ENCODE results near the gene MLH3. TPM values are rescaled to one million over a fixed set of nuclear protein-coding genes. Genes with fewer than 3 reads are reported as not detected.

Gene MLH3
- total and polyA plus RNA-seq, 2 experiments from 2014 or later, result 10.7 to 14.7 TPM

GRCh38 chr14:75013290-75013689, 38.0 kb downstream of the MLH3 start (continued):
- no peak for TF ChIP-seq STAT1 (IDR thresholded peaks at IDR 0.05; ENCODE audit: unreplicated experiment)
- TF ChIP-seq EZH2 (IDR thresholded peaks at IDR 0.05; ENCODE audit: low read depth, unreplicated experiment), result no peak

- no peaks in the 10 kb centered on the region for H3K27me3 Mint-ChIP-seq (ENCODE audit: insufficient read depth, low read depth, poor library complexity)
- Histone ChIP-seq H3K4me3 (no peak overlapping the region), H3K79me2 (replicated peaks; ENCODE audit: insufficient read depth) (no peaks in the 10 kb centered on the region), H3K4me2 (no peak overlapping the region), H3K9me2 (ENCODE audit: insufficient read depth) (no peaks in the 10 kb centered on the region), H4K20me1 (replicated peaks; ENCODE audit: insufficient read depth) (no peaks in the 10 kb centered on the region; the same call in 1 of the 2 replicates), H3K4me1 (ENCODE audit: insufficient read depth) (no peaks in the 10 kb centered on the region), H3K27me3 (ENCODE audit: insufficient read depth) (no peaks in the 10 kb centered on the region), H2AFZ (no peak overlapping the region), H3K27ac (ENCODE audit: low read depth) (no peak overlapping the region), H3F3A (replicated peaks; ENCODE audit: low read depth) (no peaks in the 10 kb centered on the region), H3K36me3 (ENCODE audit: insufficient read depth) (peaks cover 7% of the 10 kb centered on the region; the same call in 1 of the 2 replicates)
- no peaks in the 10 kb centered on the region for H3K4me1 Mint-ChIP-seq
- H3K27ac Mint-ChIP-seq, result no peak overlapping the region
- no peaks in the 10 kb centered on the region for H3K9me3 Mint-ChIP-seq
- H3K36me3 Mint-ChIP-seq (ENCODE audit: low read depth), result peaks cover 29% of the 10 kb centered on the region
- no peak overlapping the region for H3K4me3 Mint-ChIP-seq
- ATAC-seq (no peak), DNase-seq (ENCODE audit: low spot score) (no peak)
- TF ChIP-seq POLR2AphosphoS5 (IDR thresholded peaks at IDR 0.05; ENCODE audit: low read depth) (no peak), JUNB (IDR thresholded peaks at IDR 0.05; ENCODE audit: unreplicated experiment) (no peak), NANOG (IDR thresholded peaks at IDR 0.05; ENCODE audit: borderline replicate concordance) (no peak), CREB1 (CRISPR knock-in tag; IDR thresholded peaks at IDR 0.05; ENCODE audit: low read depth) (no peak)
Measured at GRCh38 chr14:75011356-75011994, 39.8 kb downstream of the MLH3 start.

- peaks cover 37% of the 10 kb centered on the region for H3K36me3 Mint-ChIP-seq (ENCODE audit: low read depth)
- DNase-seq (ENCODE audit: low spot score), result no peak
- no peaks in the 10 kb centered on the region for H3K4me1 Mint-ChIP-seq
- no peak for TF ChIP-seq REST (IDR thresholded peaks at IDR 0.05; ENCODE audit: unreplicated experiment)
- no peak for TF ChIP-seq ZNF462 (CRISPR knock-in tag; IDR thresholded peaks at IDR 0.05)
- TF ChIP-seq EZH2 (IDR thresholded peaks at IDR 0.05; ENCODE audit: low read depth, unreplicated experiment), result no peak
Measured at GRCh38 chr14:75010472-75011093, 40.7 kb downstream of the MLH3 start.

More at GRCh38 chr14:75010472-75011093, 40.7 kb downstream of the MLH3 start:
- H3K27ac Mint-ChIP-seq, result no peak overlapping the region
- H3K9me3 Mint-ChIP-seq, result no peaks in the 10 kb centered on the region
- H3K36me3 ChIP-seq (ENCODE audit: insufficient read depth), result peaks cover 12% of the 10 kb centered on the region; the same call in 1 of the 2 replicates
- no peaks in the 10 kb centered on the region for H3K27me3 Mint-ChIP-seq (ENCODE audit: insufficient read depth, low read depth, poor library complexity)
- H3K9me2 ChIP-seq (ENCODE audit: insufficient read depth), result no peaks in the 10 kb centered on the region
- ATAC-seq, result no peak
- H3K27ac ChIP-seq (ENCODE audit: low read depth), result no peak overlapping the region
- H3K4me1 ChIP-seq (ENCODE audit: insufficient read depth), result no peaks in the 10 kb centered on the region
- H3K4me2 ChIP-seq, result no peak overlapping the region
- H4K20me1 ChIP-seq (replicated peaks; ENCODE audit: insufficient read depth), result no peaks in the 10 kb centered on the region; the same call in 1 of the 2 replicates
- no peaks in the 10 kb centered on the region for H3K27me3 ChIP-seq (ENCODE audit: insufficient read depth)
- no peak overlapping the region for H2AFZ ChIP-seq
- no peaks in the 10 kb centered on the region for H3K79me2 ChIP-seq (replicated peaks; ENCODE audit: insufficient read depth)
- no peak overlapping the region for H3K4me3 ChIP-seq
- no peak overlapping the region for H3K4me3 Mint-ChIP-seq
- H3F3A ChIP-seq (replicated peaks; ENCODE audit: low read depth), result no peaks in the 10 kb centered on the region
